H1 (cell line): ENCODE data around the gene PGLYRP2. TPM values are rescaled to one million over a fixed set of nuclear protein-coding genes. Genes with fewer than 3 reads are reported as not detected.

Experiments used
- EZH2 ChIP-seq: fragments of 200-600 bp; sonication (generic); IDR thresholded peaks from 2 replicates; pipeline ENCODE4 v1.7.1; 2012; ENCODE audit warnings: low read depth, mild to moderate bottlenecking, moderate library complexity, low read length, inconsistent platforms; ENCODE audit not compliant: severe bottlenecking
- polyA plus RNA-seq, 7 experiments: library from polyadenylated mRNA; depleted of rRNA in 3 of 7; stranded (reverse) in 5 of 7; unstranded in 2 of 7; fragments of >200 nt in 5 of 7; fragments of 200-250 nt in 2 of 7; gene quantifications; 1 replicate in 5 of 7; 2 replicates in 1 of 7; 4 replicates in 1 of 7; pipeline versions ENCODE4 v1.2.1 to v1.2.3, GENCODE V29; 2011 to 2013; ENCODE audit warnings: missing spikeins in 2 of 7, mixed read lengths in 2 of 7
- total RNA-seq: library from RNA; stranded (reverse); fragmentation: NEBNext Ultra II Directional; extraction: Animal tissue kit (Norgen Biotek cat#: 25700); gene quantifications from 2 replicates; pipeline ENCODE4 v1.2.1, GENCODE V29; 2021
- TF ChIP-seq, protein P1 (sequence below): fragments of 300-600 bp; sonication (generic); IDR thresholded peaks from 2 replicates; pipeline ENCODE4 v1.7.1; 2012; ENCODE audit warnings: low read length, moderate library complexity, mild to moderate bottlenecking, inconsistent platforms; ENCODE audit not compliant: insufficient replicate concordance

The PGLYRP2 gene
- total and polyA plus RNA-seq, 2 of the 8 experiments (the other 6 are each of a cell fraction or from before 2014, with no cell fraction given) = not detected

- TF ChIP-seq, protein P1, sequence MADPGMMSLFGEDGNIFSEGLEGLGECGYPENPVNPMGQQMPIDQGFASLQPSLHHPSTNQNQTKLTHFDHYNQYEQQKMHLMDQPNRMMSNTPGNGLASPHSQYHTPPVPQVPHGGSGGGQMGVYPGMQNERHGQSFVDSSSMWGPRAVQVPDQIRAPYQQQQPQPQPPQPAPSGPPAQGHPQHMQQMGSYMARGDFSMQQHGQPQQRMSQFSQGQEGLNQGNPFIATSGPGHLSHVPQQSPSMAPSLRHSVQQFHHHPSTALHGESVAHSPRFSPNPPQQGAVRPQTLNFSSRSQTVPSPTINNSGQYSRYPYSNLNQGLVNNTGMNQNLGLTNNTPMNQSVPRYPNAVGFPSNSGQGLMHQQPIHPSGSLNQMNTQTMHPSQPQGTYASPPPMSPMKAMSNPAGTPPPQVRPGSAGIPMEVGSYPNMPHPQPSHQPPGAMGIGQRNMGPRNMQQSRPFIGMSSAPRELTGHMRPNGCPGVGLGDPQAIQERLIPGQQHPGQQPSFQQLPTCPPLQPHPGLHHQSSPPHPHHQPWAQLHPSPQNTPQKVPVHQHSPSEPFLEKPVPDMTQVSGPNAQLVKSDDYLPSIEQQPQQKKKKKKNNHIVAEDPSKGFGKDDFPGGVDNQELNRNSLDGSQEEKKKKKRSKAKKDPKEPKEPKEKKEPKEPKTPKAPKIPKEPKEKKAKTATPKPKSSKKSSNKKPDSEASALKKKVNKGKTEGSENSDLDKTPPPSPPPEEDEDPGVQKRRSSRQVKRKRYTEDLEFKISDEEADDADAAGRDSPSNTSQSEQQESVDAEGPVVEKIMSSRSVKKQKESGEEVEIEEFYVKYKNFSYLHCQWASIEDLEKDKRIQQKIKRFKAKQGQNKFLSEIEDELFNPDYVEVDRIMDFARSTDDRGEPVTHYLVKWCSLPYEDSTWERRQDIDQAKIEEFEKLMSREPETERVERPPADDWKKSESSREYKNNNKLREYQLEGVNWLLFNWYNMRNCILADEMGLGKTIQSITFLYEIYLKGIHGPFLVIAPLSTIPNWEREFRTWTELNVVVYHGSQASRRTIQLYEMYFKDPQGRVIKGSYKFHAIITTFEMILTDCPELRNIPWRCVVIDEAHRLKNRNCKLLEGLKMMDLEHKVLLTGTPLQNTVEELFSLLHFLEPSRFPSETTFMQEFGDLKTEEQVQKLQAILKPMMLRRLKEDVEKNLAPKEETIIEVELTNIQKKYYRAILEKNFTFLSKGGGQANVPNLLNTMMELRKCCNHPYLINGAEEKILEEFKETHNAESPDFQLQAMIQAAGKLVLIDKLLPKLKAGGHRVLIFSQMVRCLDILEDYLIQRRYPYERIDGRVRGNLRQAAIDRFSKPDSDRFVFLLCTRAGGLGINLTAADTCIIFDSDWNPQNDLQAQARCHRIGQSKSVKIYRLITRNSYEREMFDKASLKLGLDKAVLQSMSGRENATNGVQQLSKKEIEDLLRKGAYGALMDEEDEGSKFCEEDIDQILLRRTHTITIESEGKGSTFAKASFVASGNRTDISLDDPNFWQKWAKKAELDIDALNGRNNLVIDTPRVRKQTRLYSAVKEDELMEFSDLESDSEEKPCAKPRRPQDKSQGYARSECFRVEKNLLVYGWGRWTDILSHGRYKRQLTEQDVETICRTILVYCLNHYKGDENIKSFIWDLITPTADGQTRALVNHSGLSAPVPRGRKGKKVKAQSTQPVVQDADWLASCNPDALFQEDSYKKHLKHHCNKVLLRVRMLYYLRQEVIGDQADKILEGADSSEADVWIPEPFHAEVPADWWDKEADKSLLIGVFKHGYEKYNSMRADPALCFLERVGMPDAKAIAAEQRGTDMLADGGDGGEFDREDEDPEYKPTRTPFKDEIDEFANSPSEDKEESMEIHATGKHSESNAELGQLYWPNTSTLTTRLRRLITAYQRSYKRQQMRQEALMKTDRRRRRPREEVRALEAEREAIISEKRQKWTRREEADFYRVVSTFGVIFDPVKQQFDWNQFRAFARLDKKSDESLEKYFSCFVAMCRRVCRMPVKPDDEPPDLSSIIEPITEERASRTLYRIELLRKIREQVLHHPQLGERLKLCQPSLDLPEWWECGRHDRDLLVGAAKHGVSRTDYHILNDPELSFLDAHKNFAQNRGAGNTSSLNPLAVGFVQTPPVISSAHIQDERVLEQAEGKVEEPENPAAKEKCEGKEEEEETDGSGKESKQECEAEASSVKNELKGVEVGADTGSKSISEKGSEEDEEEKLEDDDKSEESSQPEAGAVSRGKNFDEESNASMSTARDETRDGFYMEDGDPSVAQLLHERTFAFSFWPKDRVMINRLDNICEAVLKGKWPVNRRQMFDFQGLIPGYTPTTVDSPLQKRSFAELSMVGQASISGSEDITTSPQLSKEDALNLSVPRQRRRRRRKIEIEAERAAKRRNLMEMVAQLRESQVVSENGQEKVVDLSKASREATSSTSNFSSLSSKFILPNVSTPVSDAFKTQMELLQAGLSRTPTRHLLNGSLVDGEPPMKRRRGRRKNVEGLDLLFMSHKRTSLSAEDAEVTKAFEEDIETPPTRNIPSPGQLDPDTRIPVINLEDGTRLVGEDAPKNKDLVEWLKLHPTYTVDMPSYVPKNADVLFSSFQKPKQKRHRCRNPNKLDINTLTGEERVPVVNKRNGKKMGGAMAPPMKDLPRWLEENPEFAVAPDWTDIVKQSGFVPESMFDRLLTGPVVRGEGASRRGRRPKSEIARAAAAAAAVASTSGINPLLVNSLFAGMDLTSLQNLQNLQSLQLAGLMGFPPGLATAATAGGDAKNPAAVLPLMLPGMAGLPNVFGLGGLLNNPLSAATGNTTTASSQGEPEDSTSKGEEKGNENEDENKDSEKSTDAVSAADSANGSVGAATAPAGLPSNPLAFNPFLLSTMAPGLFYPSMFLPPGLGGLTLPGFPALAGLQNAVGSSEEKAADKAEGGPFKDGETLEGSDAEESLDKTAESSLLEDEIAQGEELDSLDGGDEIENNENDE = no peak
- TF ChIP-seq EZH2 = no peak
Observed at GRCh38 chr19:15511671-15512424, 32.5 kb upstream of the PGLYRP2 start (continued).
